Heart left ventricle (tissue), 16 donors: ENCODE measurements around the gene XAGE2. TPM values are rescaled to one million over a fixed set of nuclear protein-coding genes. Genes with fewer than 3 reads are reported as not detected.
"Not testable (repeated sequence)": the region's sequence is repeated elsewhere in the genome, so short reads cannot be mapped to it uniquely, and the experiment has no call there.

Experiments used
- ATAC-seq, 4 donors: fragments of 200-7000 bp; cut with Tn5 transposase; one replicate each; pipeline ENCODE4 v1.9.1; 2020 to 2022; ENCODE audit warnings: moderate library complexity in 4 of 4, mild to moderate bottlenecking in 3 of 4, moderate number of reproducible peaks in 1 of 4
- DNase-seq, 5 donors: peaks; one replicate each; pipeline ENCODE4 v3.0.0-alpha.2; 2020
- H3K27ac ChIP-seq, 12 donors: fragments of 200-600 bp; sonication (generic) in 4 of 12; one replicate each; pipeline versions ENCODE4 v1.5.0 to v1.8.0; 2016 to 2022; ENCODE audit warnings: mild to moderate bottlenecking in 2 of 12
- H3K27me3 ChIP-seq, 9 donors: fragments of 200-600 bp; sonication (generic) in 2 of 9; one replicate each; pipeline versions ENCODE4 v1.5.1 to v1.8.0; 2016 to 2022; ENCODE audit warnings: mild to moderate bottlenecking in 3 of 9
- H3K36me3 ChIP-seq, 9 donors: fragments of 200-600 bp; sonication (generic) in 2 of 9; one replicate each; pipeline versions ENCODE4 v1.5.0 to v1.8.0; 2018 to 2022; ENCODE audit warnings: mild to moderate bottlenecking in 2 of 9
- H3K4me1 ChIP-seq, 12 donors: fragments of 200-600 bp; sonication (generic) in 4 of 12; one replicate each; pipeline versions ENCODE4 v1.5.0 to v1.8.0; 2016 to 2022; ENCODE audit warnings: mild to moderate bottlenecking in 3 of 12
- H3K4me3 ChIP-seq, 12 donors: fragments of 200-600 bp; sonication (generic) in 4 of 12; one replicate each; pipeline versions ENCODE4 v1.5.0 to v1.8.0; 2017 to 2022; ENCODE audit warnings: mild to moderate bottlenecking in 9 of 12, moderate library complexity in 4 of 12
- H3K9me3 ChIP-seq, 12 donors: fragments of 200-600 bp; sonication (generic) in 4 of 12; one replicate each; pipeline versions ENCODE4 v1.5.0 to v1.8.0; 2016 to 2022; ENCODE audit warnings: mild to moderate bottlenecking in 1 of 12
- CTCF ChIP-seq, 12 donors: fragments of 200-600 bp; sonication (generic) in 4 of 12; IDR thresholded peaks; one replicate each; pipeline versions ENCODE4 v1.5.0 to v1.8.0; 2018 to 2022; ENCODE audit warnings: antibody characterized with exemption in 12 of 12, mild to moderate bottlenecking in 5 of 12
- POLR2A ChIP-seq, 2 donors: fragments of 450-650 bp; IDR thresholded peaks; one replicate each; pipeline ENCODE4 v1.6.1; 2017; ENCODE audit warnings: antibody characterized with exemption in 2 of 2, mild to moderate bottlenecking in 2 of 2, moderate library complexity in 2 of 2
- WGBS, 4 donors: extraction: QIAGEN DNeasy Blood & Tissue Kit in 2 of 4; methylation state at CpG; one replicate each; pipeline versions ENCODE4 v1.1.5 to v1.1.7; 2013 to 2018; 5-methylcytosine and 5-hydroxymethylcytosine counted together
- intact Hi-C, 10 donors: fragments of 100-400 bp; cut with DNase I; formaldehyde crosslinking; loops; one replicate each; pipeline versions ENCODE4 v1.11.1 to v1.14.2; 2022
- long read RNA-seq, 3 donors: library from polyadenylated mRNA; unstranded; transcript quantifications; one replicate each; pipeline ENCODE4 v2.0.0, GENCODE V29; 2020 to 2021
- polyA plus RNA-seq, 2 donors: library from polyadenylated mRNA; stranded (reverse); fragments of 200-250 nt; gene quantifications; one replicate each; pipeline ENCODE4 v1.2.3, GENCODE V29; 2013
- total RNA-seq, 9 donors: library from RNA; depleted of rRNA in 2 of 9; stranded (reverse); fragments of >200 nt in 2 of 9; fragmentation: NEBNext Ultra II Directional in 3 of 9; extraction: Animal tissue kit (Norgen Biotek cat#: 25700) in 3 of 9; gene quantifications; one replicate each; pipeline versions ENCODE4 v1.1.0 to v1.2.4, GENCODE V29; 2016 to 2023
- donor health status: ischemic (EF 13 %, LVEDD 7.1; RV severe dilation, severe dysfunction).
- donor health status: healthy with polysubstance abuse.
- donor health status: DM: no; HTN: yes; CAD: no.
- donor health status: DM: no; HTN: no; CAD: no.
- donor health status: ischemic (EF 25% LVEDD 6.9; RV normal size, moderate dysfunction).
- donor health status: ischemic (EF 25% LVEDD 5.7; RV mildly dilated, moderate dysfunction).
- donor health status: healthy.
- donor health status: DM: yes; HTN: yes; CAD: no.
- donor health status: ischemic (EF 35%, LVEDD 5.7; RV mildly dilated, moderate dysfunction).
- donor health status: nonischemic (EF 11% LVEDD 7.7; RV severe dilation, severe dysfunction).
- donor health status: DM: yes; HTN: yes; CAD: no.
- donor health status: PGD.
- donor health status: ischemic (EF 29% LVEDD 5.4; RV normal size, mild dysfunction).
- donor health status: nonischemic (EF 23%, LVEDD 6.1; RV moderate dilation, normal function).

The XAGE2 gene
- total RNA-seq (not detected), polyA plus RNA-seq (not detected)
- long read RNA-seq, donor 1: 0 reads
- long read RNA-seq, donor 2: 0 reads
- long read RNA-seq, donor 3: 0 reads

GRCh38 chrX:52368368-52369055 lies at the start of gene XAGE2:
Gene XAGE2, plus strand, starts transcription at chrX:52369021. Its CDS starts 994 bp downstream, at chrX:52370015.
- Histone ChIP-seq H3K4me3 (no peak within 1 kb of the TSS), H3K36me3 (no peaks in the 10 kb centered on the region), H3K27ac (no peak within 1 kb of the TSS), H3K27me3 (peaks cover 0 to 36% (median 0%) of the 10 kb centered on the region in 9 donors), H3K4me1 (no peaks in the 10 kb centered on the region), H3K9me3 (no peaks in the 10 kb centered on the region)
- DNase-seq: no peak
- TF ChIP-seq POLR2A (IDR thresholded peaks at IDR 0.05) (no peak), CTCF (IDR thresholded peaks at IDR 0.05) (no peak)
- WGBS, 4 donors: 76 to 83% (median 79%) methylated on average over 16 to 19 of the region's 19 CpGs
- ATAC-seq: no peak
- intact Hi-C loops: no loop called here

DNA sequence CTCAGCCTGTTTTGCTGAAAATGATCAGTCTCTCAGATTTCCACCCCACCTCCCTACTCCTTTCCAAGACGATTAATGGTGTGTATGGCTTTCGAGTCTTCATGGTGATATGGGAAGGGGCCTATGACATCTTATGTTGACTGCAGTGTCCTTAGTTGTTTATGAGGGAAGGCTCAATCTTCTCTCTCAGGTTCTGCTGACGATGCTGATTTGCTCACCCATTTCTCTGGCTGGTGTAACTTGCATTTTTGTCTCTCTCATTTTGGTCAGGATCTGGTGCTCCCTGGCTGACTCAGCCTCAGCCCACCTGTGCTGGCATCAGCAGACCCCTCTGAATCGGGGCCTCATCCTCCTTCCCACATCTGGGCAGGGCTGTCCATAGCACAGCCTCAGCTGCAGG lies 31.4 kb upstream of the XAGE2 start:
- H3K4me1 ChIP-seq: no peaks in the 10 kb centered on the region
- H3K36me3 ChIP-seq: no peaks in the 10 kb centered on the region
- TF ChIP-seq POLR2A (IDR thresholded peaks at IDR 0.05) (no peak), CTCF (IDR thresholded peaks at IDR 0.05) (no peak)
- peaks cover 0 to 23% (median 0%) of the 10 kb centered on the region in 9 donors for H3K27me3 ChIP-seq
- no peak overlapping the region for H3K27ac ChIP-seq
- WGBS, 4 donors: 44 to 85% (median 70%) methylated on average over 4 of the region's 4 CpGs
- H3K9me3 ChIP-seq: peaks cover 0 to 12% (median 0%) of the 10 kb centered on the region in 12 donors
- DNase-seq: no peak
- no peak for ATAC-seq
- no peak overlapping the region for H3K4me3 ChIP-seq
- intact Hi-C loops: no loop called here

DNA sequence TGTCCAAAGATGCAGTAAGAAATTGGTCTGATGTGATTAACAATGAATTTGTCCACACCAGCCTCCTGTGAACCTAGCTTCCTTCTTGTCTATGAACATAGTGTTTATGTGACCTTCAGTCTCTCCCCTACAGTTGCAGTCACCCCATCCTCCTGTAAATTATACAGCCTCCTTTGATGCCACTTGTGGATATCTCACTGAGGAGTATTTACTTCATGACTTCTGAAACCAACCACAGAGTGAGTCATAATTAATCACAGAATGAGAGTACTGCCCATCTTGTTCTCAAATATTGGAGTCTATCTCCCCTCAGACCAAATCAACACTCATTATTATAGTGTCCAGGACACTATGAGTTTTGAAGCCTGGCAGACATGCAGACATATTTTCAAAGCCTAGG lies 27.3 kb upstream of the XAGE2 start:
- Histone ChIP-seq H3K27ac (no peak overlapping the region), H3K9me3 (no peaks in the 10 kb centered on the region), H3K36me3 (no peaks in the 10 kb centered on the region), H3K4me1 (no peaks in the 10 kb centered on the region), H3K27me3 (peaks cover 0 to 15% (median 0%) of the 10 kb centered on the region in 9 donors), H3K4me3 (no peak overlapping the region)
- intact Hi-C loops: no loop called here
- DNase-seq (no peak), ATAC-seq (no peak)
- TF ChIP-seq POLR2A (IDR thresholded peaks at IDR 0.05) (no peak), CTCF (IDR thresholded peaks at IDR 0.05) (no peak)

- H3K4me1 ChIP-seq, H3K27ac ChIP-seq, H3K9me3 ChIP-seq, H3K36me3 ChIP-seq, DNase-seq, H3K4me3 ChIP-seq, intact Hi-C loops: not testable (repeated sequence)
- peaks cover 0 to 18% (median 0%) of the 10 kb centered on the region in 9 donors for H3K27me3 ChIP-seq
- ATAC-seq: peak in 1 of 4 donors; percentile 33
- WGBS, 4 donors: 66 to 80% (median 76%) methylated on average over 6 of the region's 6 CpGs
Measured at GRCh38 chrX:52343131-52343530, 25.7 kb upstream of the XAGE2 start.

GRCh38 chrX:52345402-52345801 lies 23.4 kb upstream of the XAGE2 start:
- peak in 1 of 5 donors; percentile 24 for DNase-seq
- H3K4me1 ChIP-seq, H3K27ac ChIP-seq, H3K4me3 ChIP-seq, H3K9me3 ChIP-seq, H3K36me3 ChIP-seq, intact Hi-C loops, ATAC-seq: not testable (repeated sequence)
- peaks cover 0 to 19% (median 0%) of the 10 kb centered on the region in 9 donors for H3K27me3 ChIP-seq
- WGBS, 4 donors: 23 to 36% (median 28%) methylated on average over 4 of the region's 4 CpGs
- TF ChIP-seq CTCF (IDR thresholded peaks at IDR 0.05): peak in 8 of 12 donors; percentile 13 to 47 (median 30)
